T-helper 1 cell (primary cell): ENCODE data around the gene MCTP2.

Experiments
- DNase-seq, 5 donors: peaks; one replicate each; pipeline ENCODE4 v3.0.0-alpha.2; 2012 to 2020

MCTP2 gene

GRCh38 chr15:94263341-94264273, 32.2 kb downstream of the MCTP2 start:
- no peak for DNase-seq

DNA sequence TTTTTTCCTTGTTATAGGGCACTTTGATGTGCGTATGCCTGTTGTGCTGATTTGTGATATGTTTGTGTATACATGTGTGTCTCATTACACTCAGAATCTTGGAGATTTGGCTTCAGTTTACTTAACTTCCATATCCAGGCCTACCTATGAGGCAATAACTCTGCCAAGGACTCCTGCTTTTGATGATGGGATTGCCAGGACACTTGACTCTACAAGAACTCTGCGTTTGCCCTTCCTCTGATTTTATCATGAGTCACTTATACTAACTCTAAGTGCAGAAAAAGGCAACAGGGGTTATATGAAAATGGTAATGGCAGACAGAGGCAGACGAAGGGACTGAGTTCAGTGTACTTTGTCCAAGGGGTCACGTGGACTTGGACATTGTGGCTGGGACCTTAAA, 33.6 kb downstream of the MCTP2 start:
- DNase-seq: no peak

- DNase-seq: no peak
These were observed 34.6 kb downstream of the MCTP2 start for GRCh38 chr15:94265982-94266381.

DNA sequence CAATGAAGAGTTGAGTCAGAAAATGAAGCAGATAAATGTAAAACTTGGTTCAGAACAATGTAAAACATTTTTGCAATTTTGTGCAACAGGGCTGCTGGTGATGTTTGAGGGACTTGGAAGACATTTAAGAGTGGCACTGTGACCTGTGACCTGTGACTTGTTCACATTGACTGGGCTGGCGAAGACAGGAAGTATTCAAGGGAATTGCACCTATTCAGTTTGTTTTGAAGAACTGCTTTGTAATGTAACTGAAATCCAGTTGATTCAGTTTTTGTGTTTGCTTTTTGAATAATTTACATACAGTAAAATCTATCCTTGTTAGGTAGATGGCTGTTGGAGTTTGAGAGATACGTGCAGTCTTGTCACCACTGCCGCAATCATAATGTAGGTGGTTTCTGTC, 35.4 kb downstream of the MCTP2 start:
- no peak for DNase-seq

DNA sequence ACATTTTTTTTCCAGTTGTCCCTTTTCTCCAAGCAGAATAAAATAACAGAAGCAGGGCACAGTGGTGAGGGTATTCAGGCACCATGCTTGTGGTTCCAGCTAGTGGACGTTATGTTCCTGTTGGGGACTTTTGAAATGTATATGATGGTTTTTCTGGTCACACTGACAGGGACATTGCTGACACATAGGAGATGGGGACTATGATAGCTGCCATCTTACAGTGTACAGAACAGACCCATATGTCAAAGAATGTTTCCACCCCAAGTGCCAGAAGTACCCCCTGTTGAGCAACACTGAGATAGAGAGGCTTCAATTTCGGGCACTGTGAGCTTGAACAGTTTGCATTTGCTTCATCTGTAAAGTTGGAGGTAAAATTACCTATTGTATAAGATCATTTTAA, 38.6 kb downstream of the MCTP2 start:
- no peak for DNase-seq

DNA sequence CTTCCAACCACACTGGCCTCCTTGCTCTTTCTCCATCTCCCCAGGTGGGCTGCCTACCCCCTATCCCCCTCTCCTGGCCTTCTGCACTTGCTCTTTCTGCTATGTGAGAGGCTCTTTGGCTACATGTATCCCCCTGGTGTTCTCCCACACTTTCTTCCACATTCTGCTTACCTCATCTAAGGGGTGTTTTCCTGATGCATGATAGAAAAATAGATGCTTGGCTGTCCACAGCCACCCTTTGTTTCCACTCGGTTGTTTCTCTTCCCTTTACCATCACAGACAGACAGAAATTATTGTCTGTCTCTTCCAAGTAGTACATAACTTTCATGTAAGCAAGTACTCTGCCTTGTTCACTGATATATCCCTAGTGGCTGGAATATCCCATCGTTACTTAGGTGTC, 39.2 kb downstream of the MCTP2 start:
- no peak for DNase-seq

GRCh38 chr15:94272251-94272898, 41.0 kb downstream of the MCTP2 start:
- peak in 1 of 5 donors; percentile 66 for DNase-seq

DNA sequence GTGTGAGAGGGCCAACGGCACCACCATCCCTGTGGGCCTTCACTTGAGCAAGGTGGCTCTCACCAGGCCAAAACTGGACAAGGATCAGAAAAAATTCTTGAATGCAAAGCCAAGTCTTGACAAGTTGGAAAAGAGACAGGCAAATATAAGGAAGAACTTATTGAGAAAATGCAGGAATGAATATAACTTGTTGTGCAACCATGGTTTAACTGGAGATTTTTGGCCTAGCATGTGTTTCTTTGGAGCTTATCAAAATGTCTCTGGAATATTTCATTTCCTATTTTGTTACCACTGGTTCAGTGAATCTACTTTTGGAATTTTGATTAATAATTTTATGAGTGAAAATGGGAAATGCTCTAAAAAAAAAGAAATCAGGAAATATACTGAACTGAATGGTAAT, 42.5 kb downstream of the MCTP2 start:
- no peak for DNase-seq

DNA sequence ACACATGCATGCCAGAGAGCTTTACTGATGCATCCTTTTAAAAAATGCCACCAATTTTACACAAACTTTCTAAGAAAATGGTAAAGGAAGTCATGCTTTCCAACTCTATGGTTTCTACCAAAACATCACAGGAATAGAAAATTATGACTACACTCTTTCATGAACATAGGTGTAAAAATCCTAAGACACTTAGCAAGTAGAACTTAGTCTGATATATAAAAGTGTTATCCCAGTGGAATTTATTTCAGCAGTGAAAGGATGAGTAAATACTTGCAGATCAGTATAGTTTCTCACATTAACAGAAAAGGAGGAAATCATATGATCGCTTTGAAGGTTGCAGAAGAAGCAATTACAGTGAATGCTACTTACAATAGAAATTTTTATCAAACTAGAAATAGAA, 43.4 kb downstream of the MCTP2 start:
- DNase-seq: no peak

DNA sequence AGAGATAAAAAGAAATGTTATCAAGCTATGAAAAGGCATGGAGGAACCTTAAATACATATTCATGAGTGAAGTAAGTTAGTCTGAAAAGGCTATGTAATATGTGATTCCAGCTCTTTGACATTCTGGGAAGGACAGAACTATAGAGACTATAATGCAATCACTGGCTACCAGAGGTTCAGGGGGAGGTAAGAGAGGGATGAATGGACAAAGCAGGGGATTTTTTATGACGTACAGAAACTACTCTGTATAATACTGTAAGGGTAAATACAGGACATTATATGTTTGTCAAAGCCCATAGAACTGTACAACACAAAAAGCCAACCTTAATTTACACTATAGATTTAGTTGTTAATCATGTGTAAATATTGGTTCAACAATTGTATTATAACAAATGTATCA, 46.1 kb downstream of the MCTP2 start:
- no peak for DNase-seq

DNA sequence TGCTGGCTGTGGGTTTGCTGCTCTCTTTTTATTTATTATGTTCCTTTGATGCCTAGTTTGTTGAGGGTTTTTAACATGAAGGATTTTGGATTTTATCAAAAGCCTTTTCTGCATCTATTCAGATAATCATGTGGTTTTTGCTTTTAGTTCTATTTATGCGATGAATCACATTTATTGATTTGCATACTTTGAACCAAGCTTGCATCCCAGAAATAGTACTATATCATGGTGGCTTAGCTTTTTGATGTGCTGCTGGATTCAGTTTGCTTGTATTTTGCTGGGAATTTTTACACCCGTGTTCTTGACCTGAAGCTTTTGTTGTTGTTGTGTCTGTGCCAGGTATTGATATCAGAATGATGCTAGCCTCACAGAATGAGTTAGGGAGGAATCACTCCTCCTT, 48.4 kb downstream of the MCTP2 start:
- DNase-seq: no peak

- DNase-seq: no peak
These were observed 48.9 kb downstream of the MCTP2 start for GRCh38 chr15:94280301-94280700.

GRCh38 chr15:94282269-94283250, 51.2 kb downstream of the MCTP2 start:
- DNase-seq: no peak

DNA sequence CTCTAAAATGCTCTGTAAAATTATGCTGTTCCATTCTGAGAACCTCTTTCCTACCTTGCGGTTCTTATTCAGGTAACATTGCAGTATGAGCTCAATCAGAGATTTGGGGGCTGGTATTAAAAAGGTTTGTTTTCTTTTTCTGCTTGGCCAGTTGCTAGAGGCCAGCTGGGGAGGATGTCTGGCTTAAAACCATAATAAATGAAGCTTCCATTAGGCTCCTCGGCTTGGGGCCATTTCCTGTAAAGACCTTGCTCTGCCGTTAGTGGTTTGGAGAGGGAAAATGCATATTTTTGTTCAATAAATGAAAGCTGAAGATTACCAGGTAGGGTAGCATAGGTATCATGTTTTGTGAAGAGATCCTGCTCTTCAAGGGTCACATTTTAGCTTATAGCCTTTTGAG, 55.2 kb downstream of the MCTP2 start:
- no peak for DNase-seq

GRCh38 chr15:94287794-94288246, 56.5 kb downstream of the MCTP2 start:
- peak in 2 of 5 donors; percentile 5 to 72 for DNase-seq

DNA sequence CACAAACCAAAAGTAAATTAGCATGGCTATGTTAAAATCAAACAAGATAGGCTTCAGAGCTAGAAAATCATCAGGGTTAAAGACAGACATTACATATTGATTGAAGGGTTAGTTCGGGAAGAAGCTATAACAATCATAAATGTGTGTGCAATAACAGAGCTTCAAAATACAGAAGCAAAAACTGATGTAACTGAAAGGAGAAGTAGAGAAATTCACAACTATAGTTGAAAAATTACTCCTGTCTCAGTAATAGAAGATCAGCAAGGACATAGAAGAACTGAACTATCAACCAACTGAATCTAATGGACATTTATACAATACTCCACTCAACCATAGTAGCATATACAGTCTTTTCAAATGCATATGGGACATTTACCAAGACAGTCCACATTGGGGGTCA, 59.4 kb downstream of the MCTP2 start:
- DNase-seq: no peak

DNA sequence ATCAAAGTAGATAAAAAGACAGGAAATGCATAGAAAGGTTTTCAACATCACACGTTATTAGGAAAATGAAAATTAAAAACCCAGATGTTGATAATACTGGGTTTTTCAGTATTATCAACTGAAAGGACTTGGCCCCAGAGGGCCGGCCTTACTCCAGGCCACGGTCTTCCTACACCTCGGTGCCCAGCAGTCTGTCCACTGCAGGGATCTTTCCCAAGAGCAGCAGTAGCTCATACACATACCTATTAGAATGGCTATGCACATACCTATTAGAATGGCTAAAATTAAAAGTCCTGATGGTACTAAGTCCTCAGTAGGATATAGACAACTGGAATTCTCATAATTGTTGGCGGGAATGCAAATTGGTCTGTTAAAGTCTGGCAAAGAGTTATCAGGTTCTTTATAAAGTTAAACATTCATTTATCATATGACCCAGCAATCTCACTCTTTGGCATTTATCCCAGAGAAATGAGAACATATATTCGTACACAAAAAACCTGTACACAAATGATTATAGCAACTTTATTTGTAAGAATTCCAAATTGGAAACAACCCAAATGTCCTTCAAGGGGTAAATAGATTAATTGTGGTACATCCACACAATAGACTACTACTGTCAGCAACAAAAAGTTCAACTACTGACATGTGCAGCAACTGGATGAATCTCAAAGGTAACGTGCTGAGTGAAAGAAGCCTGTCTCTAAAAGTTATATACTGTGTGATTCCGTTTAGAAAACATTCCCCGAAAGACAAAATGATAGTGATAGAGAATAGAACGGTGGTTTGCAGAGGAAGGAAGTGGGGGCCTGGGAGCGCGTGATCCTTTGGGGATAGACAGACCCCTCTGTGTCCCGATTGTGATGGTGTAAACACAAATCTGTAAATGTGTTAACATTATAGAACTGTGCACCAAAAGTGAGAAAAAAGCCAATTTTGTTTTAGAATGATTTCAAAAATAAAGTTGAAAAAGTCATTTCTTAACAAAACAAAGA, 62.3 kb downstream of the MCTP2 start:
- DNase-seq: no peak

GRCh38 chr15:94294556-94294955, 63.2 kb downstream of the MCTP2 start:
- no peak for DNase-seq

GRCh38 chr15:94295275-94295674, 63.9 kb downstream of the MCTP2 start:
- DNase-seq: no peak

GRCh38 chr15:94296717-94297116, 65.4 kb downstream of the MCTP2 start:
- no peak for DNase-seq

DNA sequence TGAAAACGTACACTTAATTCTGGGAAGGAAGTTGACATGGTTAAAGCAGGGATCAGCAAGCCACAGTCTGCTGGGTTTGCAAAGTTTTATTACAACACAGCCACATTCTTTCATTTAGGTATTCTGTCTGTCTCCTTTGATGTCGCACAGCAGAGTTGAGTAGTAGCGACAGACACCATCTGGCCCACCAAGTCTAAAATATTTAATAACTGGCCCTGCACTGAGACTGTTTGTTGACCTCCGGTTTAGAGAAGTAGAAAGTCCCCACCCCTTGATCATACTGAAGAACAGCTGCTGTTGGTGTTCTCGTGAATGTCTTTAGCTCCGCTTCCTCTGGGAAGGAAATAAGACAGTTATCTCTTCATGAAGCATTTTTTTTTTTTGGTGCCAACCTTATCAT, 66.2 kb downstream of the MCTP2 start:
- DNase-seq: peak in 1 of 5 donors; percentile 22

DNA sequence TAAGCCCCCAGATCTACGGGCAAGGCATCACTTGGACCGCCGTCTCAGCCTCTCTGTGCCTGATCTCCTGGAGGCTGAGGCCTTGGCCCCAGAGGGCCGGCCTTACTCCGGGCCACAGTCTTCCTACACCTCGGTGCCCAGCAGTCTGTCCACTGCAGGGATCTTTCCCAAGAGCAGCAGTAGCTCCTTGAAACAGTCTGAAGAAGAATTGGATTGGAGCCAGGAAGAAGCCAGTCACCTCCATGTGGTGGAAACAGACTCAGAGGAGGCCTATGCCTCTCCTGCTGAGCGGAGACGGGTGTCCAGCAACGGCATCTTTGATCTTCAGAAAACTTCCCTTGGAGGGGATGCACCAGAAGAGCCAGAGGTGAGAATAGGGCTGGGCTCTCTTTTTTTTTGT, 67.0 kb downstream of the MCTP2 start:
- DNase-seq: no peak
